PFSK-1 (cell line): ENCODE results near the gene NFKBIL1.

Experiments used
- POLR2AphosphoS5 ChIP-seq: IDR thresholded peaks from 2 replicates; pipeline ENCODE4 v1.6.1; 2012; ENCODE audit warnings: low read depth, mild to moderate bottlenecking, control low read depth, low read length, moderate library complexity
- REST ChIP-seq, 2 experiments: IDR thresholded peaks; 2 replicates each; pipeline versions ENCODE4 v1.6.1 to v1.8.0; 2011 to 2012; ENCODE audit warnings: low read depth in 2 of 2, low read length in 2 of 2, control low read depth in 1 of 2, inconsistent platforms in 1 of 2, mild to moderate bottlenecking in 1 of 2, moderate library complexity in 1 of 2; ENCODE audit not compliant: insufficient read depth in 1 of 2
- SIN3A ChIP-seq: IDR thresholded peaks from 2 replicates; pipeline ENCODE4 v1.6.1; 2012; ENCODE audit warnings: mild to moderate bottlenecking, low read length, moderate library complexity, borderline replicate concordance; ENCODE audit not compliant: insufficient read depth
- TAF1 ChIP-seq: IDR thresholded peaks from 2 replicates; pipeline ENCODE4 v1.6.1; 2012; ENCODE audit warnings: low read length, control low read depth, borderline replicate concordance; ENCODE audit not compliant: insufficient read depth

DNA sequence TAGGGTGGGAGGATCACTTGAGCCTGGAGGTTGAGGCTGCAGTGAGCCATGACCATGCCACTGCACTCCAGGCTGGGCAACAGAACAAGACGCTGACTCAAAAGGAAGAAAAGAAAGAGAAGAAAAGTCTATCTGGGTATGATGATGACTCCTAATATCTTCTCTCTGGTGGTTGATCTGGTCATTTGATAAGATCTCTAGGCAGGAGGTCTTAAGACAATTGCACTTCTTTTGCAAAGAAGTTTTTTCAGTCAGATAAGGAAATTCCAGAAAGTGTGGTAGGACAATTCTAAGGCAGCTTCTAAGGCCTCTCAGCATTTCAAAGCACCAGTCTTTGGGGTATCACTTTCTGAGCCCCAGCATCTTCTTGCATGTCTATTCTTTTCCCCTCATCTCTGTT is 59.9 kb downstream of the NFKBIL1 start:
- TF ChIP-seq REST (IDR thresholded peaks at IDR 0.05; ENCODE audit: insufficient read depth in 1 of 2, low read depth in 2 of 2, low read length in 2 of 2) = no peak
- TF ChIP-seq POLR2AphosphoS5 = no peak
- no peak for TF ChIP-seq TAF1
- TF ChIP-seq SIN3A = no peak
